Caco-2 (cell line): ENCODE measurements around the gene AGER. TPM values are rescaled to one million over a fixed set of nuclear protein-coding genes. Genes with fewer than 3 reads are reported as not detected.

Source experiments
- BruUV-seq: library from RNA; stranded (reverse); fragments of 400-500 nt; replicated peaks from 2 replicates; lab custom pipeline; 2021; lab: Mats Ljungman, UMichigan
- CTCF ChIA-PET: fragments of 300-600 bp; sonication (Branson Sonifier 250); formaldehyde crosslinking; loops from one replicate; lab custom pipeline; 2022; ENCODE audit warnings: antibody characterized with exemption; lab: Charles Lee
- POLR2A ChIA-PET: fragments of 300-600 bp; sonication (Branson Sonifier 250); formaldehyde crosslinking; loops from one replicate; lab custom pipeline; 2022; ENCODE audit warnings: antibody characterized with exemption; lab: Charles Lee
- DNase-seq, 2 experiments: peaks; one replicate each; pipeline versions ENCODE4 v3.0.0 to v3.0.0-alpha.2; 2020 to 2022
- H3K27me3 ChIP-seq: replicated peaks from 2 replicates; pipeline ENCODE4 v1.6.0; 2011; ENCODE audit warnings: low read length; ENCODE audit not compliant: control insufficient read depth, insufficient read depth
- H3K36me3 ChIP-seq: 2 replicates; pipeline ENCODE4 v1.5.1; 2011; ENCODE audit warnings: low read length; ENCODE audit not compliant: control insufficient read depth, insufficient read depth
- H3K4me1 ChIP-seq: fragments of 250-450 bp; sonication (Bioruptor Pico); 2 replicates; pipeline ENCODE4 v1.5.1; 2020; ENCODE audit warnings: mild to moderate bottlenecking
- H3K4me3 ChIP-seq: 2 replicates; pipeline ENCODE4 v1.5.1; 2011; ENCODE audit warnings: low read depth, mild to moderate bottlenecking, control low read depth, low read length
- H3K9me3 ChIP-seq: fragments of 250-450 bp; sonication (Bioruptor Pico); 2 replicates; pipeline ENCODE4 v1.5.1; 2020; ENCODE audit warnings: mild to moderate bottlenecking, moderate library complexity
- H3K27ac Mint-ChIP-seq: one replicate; pipeline ENCODE4 v1.8.0; 2022; ENCODE audit warnings: mixed read lengths; ENCODE audit not compliant: unreplicated experiment
- H3K27me3 Mint-ChIP-seq: one replicate; pipeline ENCODE4 v1.8.0; 2022; ENCODE audit warnings: mixed read lengths; ENCODE audit not compliant: insufficient read depth, unreplicated experiment
- H3K36me3 Mint-ChIP-seq: one replicate; pipeline ENCODE4 v1.8.0; 2022; ENCODE audit warnings: mild to moderate bottlenecking, mixed read lengths; ENCODE audit not compliant: insufficient read depth, unreplicated experiment
- H3K4me1 Mint-ChIP-seq: one replicate; pipeline ENCODE4 v1.8.0; 2022; ENCODE audit warnings: low read depth, mixed read lengths; ENCODE audit not compliant: unreplicated experiment
- H3K4me3 Mint-ChIP-seq: one replicate; pipeline ENCODE4 v1.8.0; 2022; ENCODE audit warnings: mild to moderate bottlenecking, moderate library complexity, mixed read lengths; ENCODE audit not compliant: unreplicated experiment
- H3K9me3 Mint-ChIP-seq: one replicate; pipeline ENCODE4 v1.8.0; 2022; ENCODE audit warnings: mixed read lengths; ENCODE audit not compliant: unreplicated experiment
- CTCF ChIP-seq, 2 experiments: fragments of 200-600 bp in 1 of 2; IDR thresholded peaks; 1 replicate in 1 of 2; 2 replicates in 1 of 2; pipeline versions ENCODE4 v1.5.1 to v1.8.0; 2011 to 2022; ENCODE audit warnings: antibody characterized with exemption in 1 of 2, control low read depth in 1 of 2, inconsistent platforms in 1 of 2, low read depth in 1 of 2, low read length in 1 of 2, mild to moderate bottlenecking in 1 of 2, moderate library complexity in 1 of 2; ENCODE audit not compliant: insufficient read depth in 1 of 2, severe bottlenecking in 1 of 2, unreplicated experiment in 1 of 2
- intact Hi-C: fragments of 100-400 bp; cut with micrococcal nuclease; formaldehyde crosslinking; loops from one replicate; pipeline ENCODE4 v1.10.0; 2022; ENCODE audit not compliant: unreplicated experiment
- total RNA-seq: library from RNA; stranded (reverse); gene quantifications from 2 replicates; pipeline ENCODE4 v1.2.3, GENCODE V29; 2022

Gene AGER
- total RNA-seq, 1 experiment from 2014 or later, result 10.3 TPM

- DNase-seq, result no peak
- ChIA-PET CTCF (interaction anchor here (0.5 kb wide), 1 partner anchor 16 kb away, joined by 3 read pairs; no protein-coding TSS in a partner anchor), POLR2A (no interaction called here)
- H3K27me3 ChIP-seq, result no peaks in the 10 kb centered on the region
- H3K4me3 ChIP-seq, result no peak overlapping the region
- Mint-ChIP-seq H3K4me1 (peaks cover 29% of the 10 kb centered on the region), H3K27ac (peak overlapping the region; percentile 19), H3K27me3 (no peaks in the 10 kb centered on the region), H3K9me3 (no peaks in the 10 kb centered on the region), H3K36me3 (peaks cover 66% of the 10 kb centered on the region), H3K4me3 (no peak overlapping the region)
- no peaks in the 10 kb centered on the region for H3K9me3 ChIP-seq
- intact Hi-C loops, result no loop called here
- BruUV-seq, result no TSS peak
- H3K4me1 ChIP-seq, result peaks cover 40% of the 10 kb centered on the region
- TF ChIP-seq CTCF (IDR thresholded peaks at IDR 0.05; ENCODE audit: insufficient read depth in 1 of 2, low read depth in 1 of 2, low read length in 1 of 2, severe bottlenecking in 1 of 2, unreplicated experiment in 1 of 2), result no peak
- H3K36me3 ChIP-seq, result no peaks in the 10 kb centered on the region
These were observed 13.8 kb downstream of the AGER start for GRCh38 chr6:32170294-32170693.

GRCh38 chr6:32168807-32169591, 15.1 kb downstream of the AGER start:
- Mint-ChIP-seq H3K27me3 (no peaks in the 10 kb centered on the region), H3K4me3 (no peak overlapping the region), H3K9me3 (no peaks in the 10 kb centered on the region), H3K36me3 (peaks cover 78% of the 10 kb centered on the region), H3K27ac (peak overlapping the region; percentile 19), H3K4me1 (peaks cover 24% of the 10 kb centered on the region)
- no TSS peak for BruUV-seq
- H3K9me3 ChIP-seq, result no peaks in the 10 kb centered on the region
- no peaks in the 10 kb centered on the region for H3K36me3 ChIP-seq
- H3K27me3 ChIP-seq, result no peaks in the 10 kb centered on the region
- ChIA-PET POLR2A (no interaction called here), CTCF (interaction anchor here (1.0 kb wide), 1 partner anchor 27 kb away, joined by 3 read pairs; no protein-coding TSS in a partner anchor)
- TF ChIP-seq CTCF (IDR thresholded peaks at IDR 0.05; ENCODE audit: insufficient read depth in 1 of 2, low read depth in 1 of 2, low read length in 1 of 2, severe bottlenecking in 1 of 2, unreplicated experiment in 1 of 2), result no peak
- no peak overlapping the region for H3K4me3 ChIP-seq
- DNase-seq, result no peak
- intact Hi-C loops, result no loop called here
- peaks cover 40% of the 10 kb centered on the region for H3K4me1 ChIP-seq

DNA sequence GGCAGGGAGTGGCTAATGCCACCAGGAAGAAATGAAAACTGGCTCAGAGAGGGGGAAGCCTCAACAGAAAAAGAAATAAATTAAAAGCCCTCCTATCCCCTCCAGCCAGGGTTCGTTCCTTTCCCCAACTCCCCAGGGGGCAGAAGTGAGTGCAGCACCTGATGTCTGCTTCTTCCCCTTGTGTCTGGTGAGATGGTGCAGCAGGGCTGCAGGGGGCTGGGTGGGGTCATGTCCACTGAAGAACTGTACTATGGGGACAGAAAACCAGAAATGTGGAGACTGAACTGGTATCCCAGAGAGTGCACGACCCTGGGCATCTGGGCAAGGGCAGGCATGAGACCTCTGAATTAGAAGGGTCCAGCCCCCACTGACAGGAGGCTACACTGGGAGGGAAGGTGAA, 15.7 kb downstream of the AGER start:
- peaks cover 35% of the 10 kb centered on the region for H3K4me1 ChIP-seq
- Mint-ChIP-seq H3K9me3 (no peaks in the 10 kb centered on the region), H3K36me3 (peaks cover 85% of the 10 kb centered on the region), H3K27ac (peak overlapping the region; percentile 42), H3K27me3 (no peaks in the 10 kb centered on the region), H3K4me3 (no peak overlapping the region), H3K4me1 (peaks cover 18% of the 10 kb centered on the region)
- no peak overlapping the region for H3K4me3 ChIP-seq
- no peak for DNase-seq
- ChIA-PET CTCF (no interaction called here), POLR2A (no interaction called here)
- TF ChIP-seq CTCF (IDR thresholded peaks at IDR 0.05; ENCODE audit: insufficient read depth in 1 of 2, low read depth in 1 of 2, low read length in 1 of 2, severe bottlenecking in 1 of 2, unreplicated experiment in 1 of 2), result no peak
- no peaks in the 10 kb centered on the region for H3K9me3 ChIP-seq
- no peaks in the 10 kb centered on the region for H3K27me3 ChIP-seq
- BruUV-seq, result TSS peak; percentile 45
- no peaks in the 10 kb centered on the region for H3K36me3 ChIP-seq
- intact Hi-C loops, result no loop called here
